HG03159 (cell line): Measurements from ENCODE around the gene ACACA.
"Not testable (repeated sequence)": the region's sequence is repeated elsewhere in the genome, so short reads cannot be mapped to it uniquely, and the experiment has no call there.

ENCODE experiments used
- ATAC-seq: cut with Tn5 transposase; IDR thresholded peaks from one replicate; pipeline ENCODE4 v1.9.1; 2021; ENCODE audit warnings: mild to moderate bottlenecking, moderate library complexity; ENCODE audit not compliant: unreplicated experiment

Gene ACACA

DNA sequence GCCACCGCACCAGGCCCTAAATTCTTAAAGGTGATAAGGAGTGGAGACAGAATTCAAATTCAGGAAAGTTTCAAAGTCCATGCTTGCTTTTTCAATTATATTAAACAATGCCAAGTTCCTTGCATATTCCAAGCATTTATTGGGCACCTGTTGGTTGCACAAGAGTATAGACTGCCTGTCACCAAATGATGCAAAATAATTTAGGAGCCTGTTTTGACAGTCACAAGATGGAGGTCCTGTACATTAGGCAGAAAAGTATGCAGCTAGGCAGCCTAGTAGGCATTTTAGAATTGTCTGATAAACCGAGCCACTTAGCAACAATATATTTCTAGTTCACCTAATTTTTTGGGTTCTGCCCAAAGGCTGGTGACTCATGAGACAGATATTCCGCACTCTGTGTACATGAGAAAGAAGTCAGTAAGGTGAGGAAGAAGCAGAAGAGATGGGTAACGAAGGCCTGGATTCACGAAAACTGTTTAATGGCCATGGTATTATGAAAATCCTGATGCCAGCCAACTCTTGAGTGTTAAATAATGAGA is 7.3 kb downstream of the ACACA start:
- no peak for ATAC-seq

DNA sequence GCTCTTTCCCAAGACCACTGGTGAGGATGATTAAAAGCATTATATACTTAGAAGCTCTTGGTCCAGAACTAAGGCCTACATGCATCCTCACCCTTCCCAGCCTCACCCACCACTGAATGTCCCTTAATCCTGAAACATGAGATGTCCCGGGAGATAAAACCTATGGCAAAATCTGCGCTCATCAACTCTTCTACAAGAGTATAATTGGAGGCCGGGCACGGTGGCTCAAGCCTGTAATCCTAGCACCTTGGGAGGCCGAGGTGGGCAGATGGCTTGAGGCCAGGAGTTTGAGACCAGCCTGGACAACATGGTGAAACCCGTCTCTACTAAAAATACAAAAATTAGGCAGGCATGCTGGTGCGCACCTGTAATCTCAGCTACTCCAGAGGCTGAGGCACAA is 13.3 kb downstream of the ACACA start:
- ATAC-seq: no peak

DNA sequence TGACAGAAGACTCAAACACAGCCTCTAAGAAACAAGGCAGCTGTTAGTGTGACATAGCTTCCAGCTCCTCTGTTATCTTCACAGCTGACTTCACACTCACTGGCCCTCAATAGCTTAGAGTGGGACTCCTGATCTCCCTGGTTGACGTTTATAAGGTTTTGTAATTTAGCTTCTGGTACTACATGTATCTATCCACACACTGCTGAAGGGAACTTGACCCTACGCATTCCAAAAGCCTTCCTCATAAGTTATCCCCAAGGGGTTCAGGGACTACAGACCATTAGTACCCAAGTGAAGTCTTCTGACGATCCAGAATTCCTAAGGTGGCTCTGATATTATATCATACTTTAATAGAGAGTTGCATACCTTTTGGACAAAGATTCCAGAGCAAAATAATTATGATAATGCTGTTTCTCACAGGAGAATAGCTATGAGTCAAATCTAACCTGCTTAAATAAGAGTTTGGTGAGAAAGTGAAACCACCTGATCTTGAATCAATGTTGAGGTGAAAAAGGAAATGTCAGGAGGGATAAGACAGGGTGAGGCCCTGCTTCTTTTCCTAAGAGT is 14.5 kb downstream of the ACACA start:
- no peak for ATAC-seq

DNA sequence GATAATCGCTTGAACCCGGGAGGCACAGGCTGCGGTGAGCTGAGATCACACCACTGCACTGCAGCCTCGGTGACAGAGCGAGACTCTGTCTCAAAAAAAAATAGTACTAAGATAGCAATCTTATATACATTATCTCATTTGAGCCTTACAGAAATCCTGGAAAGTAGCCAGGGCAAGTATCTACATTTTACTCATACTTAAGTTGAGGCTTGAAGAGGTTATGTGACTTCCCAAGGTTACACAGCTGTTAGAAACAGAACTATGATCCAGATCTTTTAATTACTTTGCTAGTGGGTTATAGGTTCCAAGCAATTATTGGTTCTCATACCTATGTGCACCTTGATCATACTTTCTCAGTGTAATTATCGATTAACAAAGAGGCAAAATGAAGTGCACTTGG is 15.5 kb downstream of the ACACA start:
- no peak for ATAC-seq

DNA sequence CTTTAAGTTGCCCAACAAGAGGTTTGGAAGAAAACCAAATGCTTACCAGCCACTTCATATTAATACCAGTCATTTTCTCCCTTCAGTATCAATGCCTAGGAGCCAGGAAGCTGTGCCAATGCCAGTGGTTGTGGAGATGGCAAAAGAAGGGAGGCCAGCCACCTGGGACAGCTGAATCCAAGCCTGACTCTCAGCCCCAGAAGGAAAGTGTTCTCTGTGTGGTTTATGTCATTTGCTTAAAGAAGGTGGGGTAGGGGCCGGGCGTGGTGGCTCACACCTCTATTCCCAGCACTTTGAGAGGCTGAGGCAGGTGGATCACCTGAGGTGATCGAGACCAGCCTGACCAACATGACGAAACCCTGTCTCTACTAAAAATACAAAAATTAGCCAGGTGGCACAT is 17.5 kb downstream of the ACACA start:
- no peak for ATAC-seq

DNA sequence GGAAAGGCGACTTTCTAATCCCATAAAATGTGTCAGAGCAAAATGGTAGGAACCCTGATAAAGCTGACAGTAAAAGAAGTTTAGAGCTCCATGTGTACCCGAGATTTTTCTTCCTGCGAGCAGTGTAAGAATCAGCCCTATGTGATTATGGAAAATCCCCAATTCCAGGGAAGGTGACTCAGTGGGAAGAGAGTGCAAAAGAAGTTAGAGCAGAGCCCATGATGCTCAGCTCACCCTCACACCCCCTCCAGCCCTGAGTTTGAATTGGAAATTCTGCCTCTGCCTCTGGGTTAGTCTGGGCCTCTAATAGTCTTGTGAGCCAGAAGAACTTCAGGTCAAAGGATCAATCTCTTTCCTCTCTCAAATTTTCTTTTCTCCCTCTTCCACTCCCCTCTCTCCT is 18.4 kb downstream of the ACACA start:
- ATAC-seq: no peak

DNA sequence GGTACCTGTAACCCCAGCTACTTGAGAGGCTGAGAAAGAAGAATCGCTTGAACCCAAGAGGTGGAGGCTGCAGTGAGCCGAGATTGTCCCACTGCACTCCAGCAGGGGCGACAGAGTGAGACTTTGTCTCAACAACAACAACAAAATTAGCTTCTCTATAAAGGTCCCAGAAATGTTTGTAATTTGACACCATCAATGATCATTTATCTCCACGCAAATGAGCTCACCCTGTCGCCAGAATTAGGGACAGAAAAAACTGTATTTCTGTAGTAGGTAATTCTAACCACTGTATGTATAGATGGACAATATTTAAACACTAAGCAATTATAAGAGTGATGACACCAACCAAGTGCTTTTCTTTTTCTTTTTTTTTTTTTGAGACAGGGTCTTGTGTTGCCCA is 20.2 kb downstream of the ACACA start:
- no peak for ATAC-seq

DNA sequence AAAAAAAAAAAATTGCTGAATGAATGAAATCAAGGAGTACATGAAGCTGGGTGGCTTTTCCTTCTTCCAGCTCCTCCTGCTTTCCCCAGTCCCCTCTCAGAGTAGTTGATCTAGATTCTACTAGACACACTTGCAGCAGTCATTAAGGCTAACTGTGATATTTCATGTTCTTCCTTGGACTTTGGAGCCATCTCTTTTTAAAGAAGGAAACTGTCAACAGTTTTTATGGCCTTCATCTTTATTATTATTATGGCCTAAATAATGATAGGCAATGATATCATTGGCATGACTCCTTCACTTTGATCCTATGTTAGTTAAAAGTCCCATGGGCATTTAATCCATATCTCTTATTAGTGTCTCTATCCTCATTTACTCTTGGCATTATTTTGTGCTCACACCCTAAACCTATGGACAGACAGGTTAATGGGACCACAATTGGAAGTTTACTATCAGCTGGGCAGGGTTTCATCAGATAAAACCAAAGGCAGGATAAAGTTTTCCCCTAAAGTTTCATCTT is 21.1 kb downstream of the ACACA start:
- ATAC-seq: no peak

DNA sequence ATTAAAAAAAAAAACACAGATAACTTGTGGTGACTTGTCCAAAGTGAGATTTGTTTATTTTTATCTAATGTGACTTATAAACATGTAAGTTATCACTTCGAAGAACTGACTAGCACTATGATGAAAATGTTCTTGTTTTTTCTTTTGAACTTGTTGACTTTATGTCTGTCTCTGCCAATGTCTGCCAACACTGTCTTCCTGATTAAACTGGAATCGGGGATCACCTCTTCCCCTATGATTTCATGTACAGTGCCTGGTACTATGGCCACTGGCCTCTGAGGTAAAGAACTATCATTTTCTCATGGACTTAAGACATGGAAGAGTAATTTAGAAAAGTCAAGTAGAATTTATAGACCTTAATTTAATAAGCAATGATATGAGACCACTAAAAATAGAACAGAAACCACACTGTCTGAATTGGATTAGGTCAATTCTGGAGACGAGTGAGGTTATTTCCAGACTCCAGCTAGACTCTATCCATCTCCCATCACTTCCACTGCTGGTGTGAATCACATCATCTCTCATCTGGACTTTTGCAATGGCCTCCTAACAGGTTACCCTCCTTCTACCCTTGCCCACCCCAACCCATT is 22.0 kb downstream of the ACACA start:
- ATAC-seq: no peak

DNA sequence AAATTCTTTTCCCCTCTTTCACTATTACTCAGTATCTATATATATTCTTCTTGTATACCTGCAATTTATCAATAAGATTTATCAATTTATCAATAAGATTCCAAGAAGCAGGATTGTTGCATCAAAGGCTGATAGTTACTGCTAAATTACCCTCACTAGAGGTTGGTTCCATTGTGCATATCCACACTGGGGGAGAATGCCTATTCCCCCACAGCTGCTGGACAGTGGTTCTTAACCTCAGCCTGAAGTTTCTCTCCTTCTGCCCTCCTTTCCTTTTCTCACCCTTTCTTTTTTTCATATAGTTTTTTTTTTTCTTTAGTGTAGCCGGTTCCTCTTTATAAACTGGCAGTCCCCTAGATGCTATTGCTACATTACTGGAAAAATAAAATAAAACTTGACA is 24.6 kb downstream of the ACACA start:
- ATAC-seq: no peak

DNA sequence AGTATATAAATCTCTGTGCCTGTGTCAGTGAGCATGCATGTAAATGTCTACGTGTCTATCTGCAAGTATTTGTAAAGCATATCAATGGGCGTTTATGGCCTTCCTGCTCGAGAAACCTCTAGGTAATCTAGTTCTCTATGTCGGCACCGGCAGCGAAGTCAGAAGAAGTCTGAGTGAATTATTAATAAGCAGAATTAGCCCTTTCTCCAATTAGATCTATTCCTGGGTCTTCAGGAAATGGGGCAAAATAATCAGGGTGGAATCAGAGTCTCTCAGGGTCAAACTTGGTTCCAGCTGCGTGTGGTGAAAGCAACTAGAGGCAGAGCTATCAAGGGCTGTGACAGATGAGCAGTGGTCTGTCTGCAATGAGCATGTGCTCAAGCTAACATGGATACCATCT is 30.9 kb downstream of the ACACA start, which contains the start of gene C17orf78:
Gene C17orf78, plus strand, starts transcription at position 280 of the 400 bp plus-strand sequence. Its CDS starts 108 bp downstream, at position 388.
- no peak for ATAC-seq

DNA sequence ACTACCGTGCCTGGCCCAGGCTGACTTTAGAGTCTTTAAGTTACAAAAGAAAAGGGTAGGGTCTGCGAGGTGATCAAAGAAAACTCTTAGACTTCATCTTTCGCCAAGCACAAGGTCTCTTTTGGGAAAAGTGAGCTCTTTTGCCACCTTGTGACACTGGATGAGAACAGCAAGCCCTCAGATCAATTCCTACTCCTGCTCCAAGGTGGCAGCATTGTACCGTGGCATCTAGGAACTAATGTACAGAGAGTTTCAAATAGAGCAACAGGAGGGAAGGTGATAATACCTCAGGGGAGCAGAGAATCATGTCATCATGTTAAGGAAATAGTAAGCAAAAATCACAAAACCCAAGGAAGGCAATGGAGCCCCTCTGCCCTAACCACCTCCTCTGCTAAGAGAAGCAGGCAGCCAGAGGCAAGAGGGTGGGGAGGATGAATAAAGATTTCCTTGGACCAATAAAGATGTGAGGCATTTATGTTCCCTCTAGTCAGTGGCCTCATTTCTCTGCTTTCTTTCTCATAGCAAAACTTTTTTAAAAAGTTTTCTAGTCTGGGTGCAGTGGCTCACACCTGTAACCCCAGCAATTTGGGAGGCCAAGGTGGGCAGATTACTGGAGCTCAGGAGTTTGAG is 33.0 kb downstream of the ACACA start:
- ATAC-seq: no peak

DNA sequence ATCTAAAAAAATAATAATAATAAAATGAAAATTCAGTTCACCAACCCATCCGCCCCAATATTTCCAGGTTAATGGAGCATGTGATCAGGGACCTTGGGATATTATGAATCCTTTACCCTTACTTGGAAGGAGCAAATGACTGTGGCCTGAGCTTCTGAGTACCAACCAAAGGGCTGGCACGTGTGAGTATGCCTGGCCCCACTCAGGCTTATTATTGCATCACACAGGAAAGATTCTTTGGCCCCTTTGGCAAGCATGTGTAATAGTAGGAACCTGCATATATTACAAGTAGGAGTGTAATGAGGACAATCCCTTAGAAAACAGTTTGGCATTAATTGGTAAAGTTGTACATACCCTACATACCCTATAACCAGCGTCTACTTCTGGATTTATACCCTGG is 38.1 kb downstream of the ACACA start:
- no peak for ATAC-seq

DNA sequence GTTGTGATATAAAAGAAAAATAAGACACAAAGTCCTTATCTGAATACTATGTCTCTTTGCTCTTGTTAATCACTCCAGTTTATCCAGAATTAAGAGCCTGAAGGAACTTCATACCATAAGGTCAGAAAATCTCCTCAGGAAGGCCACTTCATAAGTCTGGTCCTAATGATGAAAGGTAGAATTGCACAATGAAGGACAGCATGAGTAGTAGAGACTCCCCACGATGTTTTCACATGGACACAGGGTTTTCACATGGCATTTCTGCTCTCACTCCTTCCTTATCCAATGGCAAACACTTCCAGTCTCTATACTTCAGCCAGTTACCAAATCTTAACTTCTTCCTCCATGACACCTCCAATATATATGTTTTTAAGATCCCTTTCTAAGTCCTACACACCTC is 41.0 kb downstream of the ACACA start:
- ATAC-seq: no peak

DNA sequence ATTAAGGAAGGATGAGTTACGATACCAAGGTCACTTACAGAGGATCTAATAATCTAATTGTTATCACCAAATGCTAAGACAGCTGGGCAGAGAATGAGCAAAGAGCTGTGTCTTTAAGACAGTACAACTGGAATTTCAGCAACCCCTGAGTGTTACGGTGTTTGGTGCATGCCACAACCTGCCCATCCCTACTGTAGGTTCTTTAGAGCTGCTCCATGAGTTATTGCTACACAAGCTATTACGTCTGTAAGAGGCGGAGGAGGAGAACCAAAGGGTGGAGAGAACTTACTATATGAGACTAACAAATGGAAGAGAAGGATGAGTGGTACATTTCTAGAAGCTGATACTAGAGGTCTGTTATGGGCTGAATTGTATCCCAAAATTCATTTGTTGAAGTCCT is 45.1 kb downstream of the ACACA start:
- no peak for ATAC-seq

DNA sequence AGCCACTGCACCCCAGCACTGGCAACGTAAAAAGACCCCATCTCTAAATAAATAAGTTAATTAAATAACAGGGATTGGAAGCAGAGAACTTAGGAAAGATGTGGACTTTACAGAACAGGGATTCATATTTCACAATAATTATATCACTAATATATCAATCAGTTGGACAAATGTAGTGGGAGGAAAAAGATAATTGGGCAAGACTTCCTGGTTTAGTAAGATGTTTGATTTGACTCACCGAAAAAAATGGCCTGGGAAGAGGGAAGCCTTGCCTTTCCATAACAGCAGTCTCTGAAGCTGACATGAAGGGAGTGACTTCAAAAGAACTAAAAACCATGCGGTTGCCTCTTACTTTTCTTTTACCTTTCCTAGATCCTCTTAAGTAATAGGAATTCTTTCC is 46.0 kb downstream of the ACACA start:
- no peak for ATAC-seq

DNA sequence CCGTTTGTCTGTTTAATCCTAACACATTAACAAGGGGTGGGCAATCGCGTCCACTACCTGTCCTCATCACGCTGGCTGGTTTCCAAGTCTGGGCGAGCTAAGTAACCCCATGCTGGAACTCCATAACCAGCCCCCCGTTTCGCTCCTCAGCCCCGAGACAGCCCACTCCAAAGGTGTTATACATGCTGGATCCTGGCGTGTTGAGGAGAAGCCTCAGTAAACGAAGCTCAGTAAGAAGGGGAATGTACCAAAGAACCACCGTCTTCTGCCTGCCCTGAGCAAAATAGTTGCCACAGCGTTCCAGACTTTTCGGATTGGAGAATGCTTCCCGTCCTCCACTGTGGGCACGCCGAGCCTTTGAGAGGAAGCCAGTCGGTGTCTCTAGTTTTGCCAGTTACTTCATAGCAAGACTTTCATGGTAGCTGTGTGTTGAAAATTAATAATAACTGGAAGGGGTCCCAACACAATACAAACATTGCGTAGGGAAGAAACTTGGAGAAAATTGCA is 46.9 kb downstream of the ACACA start:
- no peak for ATAC-seq

DNA sequence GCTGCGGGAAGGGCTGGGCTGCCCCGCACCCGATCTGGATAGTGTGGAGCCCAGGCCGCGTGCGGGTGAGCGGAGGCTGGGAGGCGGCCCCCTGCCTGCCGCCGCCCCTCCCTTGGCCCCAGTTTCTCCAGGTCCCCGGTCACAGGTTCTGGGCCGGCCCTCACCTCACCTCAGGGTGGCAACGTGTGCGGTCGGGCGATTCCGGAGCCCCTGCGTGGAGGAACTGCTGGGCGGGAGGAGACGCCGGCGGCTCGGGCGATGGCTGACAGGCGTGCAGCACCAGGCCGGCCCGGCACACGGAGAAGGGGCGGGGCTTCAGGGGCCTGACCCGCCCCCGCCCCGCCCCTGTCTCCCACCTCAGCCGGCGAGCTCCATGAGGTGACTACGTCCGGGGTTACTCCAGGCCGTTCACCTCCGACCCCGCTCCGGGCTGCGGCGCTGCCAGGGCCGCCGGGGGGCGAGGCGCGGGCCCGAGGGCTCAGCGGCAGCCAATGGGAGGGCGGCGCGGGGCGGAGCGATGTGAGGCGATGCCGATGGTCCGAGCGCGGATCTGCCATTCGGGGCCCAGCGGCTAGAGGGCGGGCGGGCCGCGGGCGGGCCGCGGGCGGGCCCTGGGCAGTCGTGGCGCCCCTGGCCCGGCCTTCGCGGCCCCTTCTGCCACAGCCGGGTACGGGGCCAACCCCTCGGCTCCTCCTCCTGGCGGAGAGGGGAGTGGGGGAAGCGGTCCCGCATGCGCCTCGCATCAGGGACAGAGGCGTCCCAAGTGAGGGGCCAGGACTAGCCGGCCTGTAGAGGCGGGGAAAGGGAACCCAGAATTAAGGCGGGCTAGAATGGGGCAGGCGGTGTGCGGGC is 47.6 kb downstream of the ACACA start:
- ATAC-seq: peak; percentile 93

DNA sequence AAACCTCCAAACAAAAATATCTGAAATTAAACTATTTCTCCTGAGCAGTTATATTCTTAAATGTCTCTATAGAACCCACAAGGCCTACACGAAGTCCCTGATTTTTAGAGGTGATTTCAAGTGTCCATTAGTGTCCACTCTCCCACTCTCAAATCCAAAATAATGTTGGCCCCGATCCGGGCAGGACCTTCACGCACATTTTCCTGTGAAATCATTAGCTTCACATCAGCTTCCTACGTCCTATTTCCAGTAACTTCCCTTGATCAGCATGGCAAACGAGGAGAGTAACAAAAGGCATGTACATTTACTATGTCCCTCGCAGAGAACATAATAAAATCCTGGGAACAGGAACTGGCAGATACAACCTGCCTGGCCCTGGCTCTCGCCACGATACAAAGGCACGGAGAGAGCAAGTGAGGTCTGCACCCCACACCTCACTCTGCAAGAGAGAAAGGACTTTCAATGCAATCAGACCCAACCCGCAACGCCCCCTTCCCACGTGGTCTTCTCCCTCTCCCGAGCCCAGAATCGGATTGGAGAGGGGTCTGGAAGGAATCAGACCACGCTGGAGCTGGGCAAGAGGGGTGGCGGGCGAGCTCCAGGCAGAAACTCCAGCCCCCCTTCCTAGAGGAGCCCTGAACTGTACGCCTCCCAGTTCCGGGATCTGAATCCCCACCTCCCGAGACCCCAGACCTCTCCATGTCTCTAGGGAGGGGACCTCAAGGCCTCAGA is 48.4 kb downstream of the ACACA start:
- no peak for ATAC-seq

DNA sequence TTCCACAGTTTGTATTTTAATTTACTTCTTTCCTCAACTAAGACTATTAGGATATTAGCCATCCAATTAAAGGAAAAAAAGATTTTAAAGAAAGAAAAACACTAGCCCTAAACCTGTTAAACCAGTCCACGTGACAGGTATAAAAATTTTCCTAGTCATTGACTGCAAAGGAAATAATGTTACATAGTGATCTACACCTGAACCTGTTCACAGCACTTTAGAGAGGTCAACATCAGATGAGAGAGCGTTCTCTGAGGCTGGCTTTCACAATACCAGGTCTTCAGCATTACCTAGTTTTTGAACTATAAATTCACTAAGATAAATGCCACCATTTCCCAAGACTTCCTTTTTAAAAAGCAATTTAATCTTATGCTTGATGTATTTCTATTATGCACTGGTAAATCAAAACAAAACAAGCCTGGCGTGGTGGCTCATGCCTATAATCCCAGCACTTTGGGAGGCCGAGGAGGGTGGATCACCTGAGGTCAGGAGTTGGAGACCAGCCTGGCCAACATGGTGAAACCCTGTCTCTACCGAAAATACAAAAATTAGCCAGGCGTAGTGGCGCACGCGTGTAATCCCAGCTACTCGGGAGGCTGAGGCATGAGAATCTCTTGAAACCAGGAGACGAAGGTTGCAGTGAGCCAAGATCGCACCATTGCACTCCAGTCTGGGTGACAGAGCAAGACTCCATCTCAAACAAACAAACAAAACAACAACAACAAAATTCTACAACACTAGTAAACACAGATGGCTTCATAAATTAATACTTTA is 49.7 kb downstream of the ACACA start:
- not testable (repeated sequence) for ATAC-seq
